ENCODE data around the gene FAM161A.

FAM161A gene

DNA sequence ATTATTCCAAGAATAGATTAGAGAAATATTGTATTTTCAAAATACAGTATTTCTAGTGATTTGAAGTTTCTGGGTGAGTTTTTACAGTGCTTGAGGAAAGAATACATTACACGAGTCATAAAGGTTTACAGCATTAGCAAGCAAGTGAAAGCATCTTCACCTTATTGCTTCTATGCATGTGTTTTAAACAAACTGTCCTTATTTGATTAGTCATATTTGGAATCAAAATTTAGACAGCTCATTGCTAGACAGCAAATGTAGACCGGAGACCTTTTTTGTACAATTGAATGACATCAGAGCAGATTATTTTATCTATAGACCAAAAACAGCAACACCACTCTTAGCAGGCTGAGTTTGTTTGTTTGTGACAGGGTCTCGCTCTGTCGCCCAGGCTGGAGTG, 69.2 kb downstream of the FAM161A start:
- FAIRE-seq: no peak

GRCh38 chr2:61775956-61776570, 77.8 kb downstream of the FAM161A start:
- FAIRE-seq: no peak
